ENCODE measurements around the gene GABBR1. TPM values are rescaled to one million over a fixed set of nuclear protein-coding genes. Genes with fewer than 3 reads are reported as not detected.

The GABBR1 gene
- total and polyA plus RNA-seq, 2 of the 13 experiments (the other 11 are each of a cell fraction or from before 2014, with no cell fraction given): 0.07 to 0.37 TPM

DNA sequence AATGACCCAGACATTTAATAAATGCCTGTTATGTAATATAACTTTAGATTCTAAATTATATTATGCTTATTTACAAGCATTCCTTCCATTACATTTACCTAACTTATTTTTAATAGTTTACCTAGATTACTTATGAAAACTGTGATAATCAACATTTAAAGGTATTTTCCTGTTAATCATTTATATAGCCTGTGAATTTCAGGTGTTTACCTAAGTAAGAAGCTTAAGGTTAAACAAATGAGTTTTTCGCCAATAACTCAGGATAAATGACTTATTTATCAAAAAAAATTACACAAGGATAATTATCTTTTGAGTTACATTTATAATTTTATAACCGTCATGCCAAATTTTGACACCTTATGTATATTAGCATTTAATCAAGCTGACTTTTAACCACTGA lies 108.9 kb downstream of the GABBR1 start:
- H3K27ac ChIP-seq (ENCODE audit: extremely low read length, insufficient read depth, low read length): no peak overlapping the region
- no TSS peak for BruUV-seq (replicated peaks)
- no peak overlapping the region for H3K4me2 ChIP-seq (ENCODE audit: low read depth, low read length)
- no peaks in the 10 kb centered on the region for H3K36me3 ChIP-seq (replicated peaks in 1 of 2; ENCODE audit: control insufficient read depth in 1 of 2, insufficient read depth in 2 of 2, low read length in 2 of 2)
- ChIA-PET CTCF (ENCODE audit: low intra/inter-chr PET ratio, low total read pairs) (no interaction called here), POLR2A (no interaction called here)
- in situ Hi-C loops (cut with HindIII; ENCODE audit: extremely low pct_ligation_motif_present, low pct_unique_long_range_greater_than_20kb) (no loop called here), intact Hi-C loops (cut with micrococcal nuclease; ENCODE audit: unreplicated experiment) (no loop called here)
- no peak overlapping the region for H3K4me3 ChIP-seq (replicated peaks in 1 of 3; ENCODE audit: insufficient read depth in 1 of 3, low read depth in 2 of 3, low read length in 3 of 3)
- TF ChIP-seq ZBTB38 (CRISPR knock-in tag; IDR thresholded peaks at IDR 0.05) (no peak), NCOA1 (CRISPR knock-in tag; IDR thresholded peaks at IDR 0.05) (no peak), SMAD3 (CRISPR knock-in tag; IDR thresholded peaks at IDR 0.05) (no peak), SMYD3 (CRISPR knock-in tag; IDR thresholded peaks at IDR 0.05) (no peak), ZNF614 (CRISPR knock-in tag; IDR thresholded peaks at IDR 0.05; ENCODE audit: borderline replicate concordance) (no peak), RBFOX2 (IDR thresholded peaks at IDR 0.05; ENCODE audit: low read depth, low read length) (no peak), MBD4 (IDR thresholded peaks at IDR 0.05; ENCODE audit: borderline replicate concordance, low read length) (no peak)
- FAIRE-seq (no peak), ATAC-seq (no peak), DNase-seq (ENCODE audit: low spot score) (no peak)
- no peak overlapping the region for H3K9ac ChIP-seq (ENCODE audit: insufficient read depth, low read depth, low read length)
- no peaks in the 10 kb centered on the region for H3K79me2 ChIP-seq (ENCODE audit: insufficient read depth, low read length)
- H3K4me1 ChIP-seq (ENCODE audit: insufficient read depth, low read length): no peaks in the 10 kb centered on the region
- H3K9me3 ChIP-seq (ENCODE audit: low read length): no peaks in the 10 kb centered on the region
- WGBS (ENCODE audit: low lambda C conversion rate): 40% methylated on average over 2 of the region's 2 CpGs
- H3K27me3 ChIP-seq (ENCODE audit: control insufficient read depth in 1 of 2, insufficient read depth in 2 of 2, low read length in 2 of 2): no peaks in the 10 kb centered on the region
- H2AFZ ChIP-seq (ENCODE audit: low read length): no peak overlapping the region
- H4K20me1 ChIP-seq (ENCODE audit: insufficient read depth, low read length): no peaks in the 10 kb centered on the region

DNA sequence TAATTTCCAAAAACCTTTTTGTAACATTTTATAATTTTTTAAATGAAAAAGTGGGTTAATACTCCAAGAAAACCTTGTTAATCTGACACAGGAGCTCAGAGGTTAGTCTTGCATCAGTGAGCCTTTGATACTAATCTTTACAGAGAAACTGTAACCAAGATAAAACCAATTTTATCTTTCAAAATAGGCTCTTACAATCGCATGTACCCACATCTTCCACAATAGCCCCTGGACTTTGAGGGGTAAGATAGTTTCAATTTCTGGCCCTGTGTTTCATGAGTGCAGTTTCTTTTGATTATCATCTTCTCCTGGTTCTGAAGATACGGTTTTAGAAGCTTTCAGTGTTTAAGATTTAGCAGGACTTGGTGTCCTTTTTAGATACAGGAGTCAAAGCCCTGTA lies 110.8 kb downstream of the GABBR1 start:
- DNase-seq (ENCODE audit: low spot score) (no peak), FAIRE-seq (no peak), ATAC-seq (no peak)
- H4K20me1 ChIP-seq (ENCODE audit: insufficient read depth, low read length): no peaks in the 10 kb centered on the region
- no peaks in the 10 kb centered on the region for H3K4me1 ChIP-seq (ENCODE audit: insufficient read depth, low read length)
- intact Hi-C loops (cut with micrococcal nuclease; ENCODE audit: unreplicated experiment) (no loop called here), in situ Hi-C loops (cut with HindIII; ENCODE audit: extremely low pct_ligation_motif_present, low pct_unique_long_range_greater_than_20kb) (no loop called here)
- no peak overlapping the region for H3K4me3 ChIP-seq (replicated peaks in 1 of 3; ENCODE audit: insufficient read depth in 1 of 3, low read depth in 2 of 3, low read length in 3 of 3)
- H3K27ac ChIP-seq (ENCODE audit: extremely low read length, insufficient read depth, low read length): no peak overlapping the region
- no peaks in the 10 kb centered on the region for H3K9me3 ChIP-seq (ENCODE audit: low read length)
- H3K9ac ChIP-seq (ENCODE audit: insufficient read depth, low read depth, low read length): no peak overlapping the region
- ChIA-PET POLR2A (no interaction called here), CTCF (ENCODE audit: low intra/inter-chr PET ratio, low total read pairs) (no interaction called here)
- H3K36me3 ChIP-seq (replicated peaks in 1 of 2; ENCODE audit: control insufficient read depth in 1 of 2, insufficient read depth in 2 of 2, low read length in 2 of 2): no peaks in the 10 kb centered on the region
- H3K27me3 ChIP-seq (ENCODE audit: control insufficient read depth in 1 of 2, insufficient read depth in 2 of 2, low read length in 2 of 2): no peaks in the 10 kb centered on the region
- no peak for TF ChIP-seq FOXA1 (IDR thresholded peaks at IDR 0.05)
- TF ChIP-seq FOXA1 (CRISPR knock-in tag; IDR thresholded peaks at IDR 0.05): no peak
- no peak for TF ChIP-seq FOSL1 (CRISPR knock-in tag; IDR thresholded peaks at IDR 0.05; ENCODE audit: borderline replicate concordance)
- no peak for TF ChIP-seq ZNF543 (CRISPR knock-in tag; IDR thresholded peaks at IDR 0.05)
- TF ChIP-seq, protein P1, sequence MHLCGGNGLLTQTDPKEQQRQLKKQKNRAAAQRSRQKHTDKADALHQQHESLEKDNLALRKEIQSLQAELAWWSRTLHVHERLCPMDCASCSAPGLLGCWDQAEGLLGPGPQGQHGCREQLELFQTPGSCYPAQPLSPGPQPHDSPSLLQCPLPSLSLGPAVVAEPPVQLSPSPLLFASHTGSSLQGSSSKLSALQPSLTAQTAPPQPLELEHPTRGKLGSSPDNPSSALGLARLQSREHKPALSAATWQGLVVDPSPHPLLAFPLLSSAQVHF (CRISPR knock-in tag; IDR thresholded peaks at IDR 0.05): no peak
- TF ChIP-seq NCOA1 (CRISPR knock-in tag; IDR thresholded peaks at IDR 0.05): no peak
- no peak for TF ChIP-seq ZNF234 (CRISPR knock-in tag; conservative IDR thresholded peaks at IDR 0.05)
- TF ChIP-seq, protein P2, sequence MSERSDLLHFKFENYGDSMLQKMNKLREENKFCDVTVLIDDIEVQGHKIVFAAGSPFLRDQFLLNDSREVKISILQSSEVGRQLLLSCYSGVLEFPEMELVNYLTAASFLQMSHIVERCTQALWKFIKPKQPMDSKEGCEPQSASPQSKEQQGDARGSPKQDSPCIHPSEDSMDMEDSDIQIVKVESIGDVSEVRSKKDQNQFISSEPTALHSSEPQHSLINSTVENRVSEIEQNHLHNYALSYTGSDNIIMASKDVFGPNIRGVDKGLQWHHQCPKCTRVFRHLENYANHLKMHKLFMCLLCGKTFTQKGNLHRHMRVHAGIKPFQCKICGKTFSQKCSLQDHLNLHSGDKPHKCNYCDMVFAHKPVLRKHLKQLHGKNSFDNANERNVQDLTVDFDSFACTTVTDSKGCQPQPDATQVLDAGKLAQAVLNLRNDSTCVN (CRISPR knock-in tag; IDR thresholded peaks at IDR 0.05; ENCODE audit: borderline replicate concordance): no peak
- 0% methylated on average over 2 of the region's 2 CpGs for WGBS (ENCODE audit: low lambda C conversion rate)
- no peak overlapping the region for H3K4me2 ChIP-seq (ENCODE audit: low read depth, low read length)
- no peak overlapping the region for H2AFZ ChIP-seq (ENCODE audit: low read length)
- BruUV-seq (replicated peaks): no TSS peak
- H3K79me2 ChIP-seq (ENCODE audit: insufficient read depth, low read length): no peaks in the 10 kb centered on the region
